ENCODE measurements around the gene CLASRP. TPM values are rescaled to one million over a fixed set of nuclear protein-coding genes. Genes with fewer than 3 reads are reported as not detected.
A peak's percentile ranks its signal among the peaks of the same experiment; 100 is the strongest.

CLASRP gene
- total and polyA plus RNA-seq, 9 of the 15 experiments (the other 6 are each of a cell fraction or from before 2014, with no cell fraction given) = 0.94 to 86.3 (median 44.0) TPM

- TF ChIP-seq TFE3 (CRISPR knock-in tag; IDR thresholded peaks at IDR 0.05) (peak; percentile 99), KLF6 (CRISPR knock-in tag; IDR thresholded peaks at IDR 0.05; ENCODE audit: borderline replicate concordance) (no peak), ZBTB9 (CRISPR knock-in tag; IDR thresholded peaks at IDR 0.05) (peak; percentile 31; the same call in 1 of the 2 replicates), ZNF668 (CRISPR knock-in tag; IDR thresholded peaks at IDR 0.05) (no peak), SREBF1 (IDR thresholded peaks at IDR 0.05; ENCODE audit: borderline replicate concordance, low read depth, low read length) (0 out of 2 replicates have a peak, but pooled peaks have one; percentile 36), HDAC3 (IDR thresholded peaks at IDR 0.05; ENCODE audit: borderline replicate concordance, partially characterized antibody) (no peak), ZC3H4 (CRISPR knock-in tag; IDR thresholded peaks at IDR 0.05; ENCODE audit: borderline replicate concordance) (no peak), POLR2AphosphoS2 (IDR thresholded peaks at IDR 0.05; ENCODE audit: low read length) (no peak), KLF10 (CRISPR knock-in tag; IDR thresholded peaks at IDR 0.05) (no peak), ZNF707 (CRISPR knock-in tag; conservative IDR thresholded peaks at IDR 0.05) (no peak), NR4A1 (CRISPR knock-in tag; IDR thresholded peaks at IDR 0.05) (no peak), NR4A1 (tag; IDR thresholded peaks at IDR 0.05) (no peak), E4F1 (CRISPR knock-in tag; IDR thresholded peaks at IDR 0.05; ENCODE audit: borderline replicate concordance) (no peak), CREM (IDR thresholded peaks at IDR 0.05; ENCODE audit: low read depth) (peak; percentile 96)
- TF ChIP-seq, protein P1, sequence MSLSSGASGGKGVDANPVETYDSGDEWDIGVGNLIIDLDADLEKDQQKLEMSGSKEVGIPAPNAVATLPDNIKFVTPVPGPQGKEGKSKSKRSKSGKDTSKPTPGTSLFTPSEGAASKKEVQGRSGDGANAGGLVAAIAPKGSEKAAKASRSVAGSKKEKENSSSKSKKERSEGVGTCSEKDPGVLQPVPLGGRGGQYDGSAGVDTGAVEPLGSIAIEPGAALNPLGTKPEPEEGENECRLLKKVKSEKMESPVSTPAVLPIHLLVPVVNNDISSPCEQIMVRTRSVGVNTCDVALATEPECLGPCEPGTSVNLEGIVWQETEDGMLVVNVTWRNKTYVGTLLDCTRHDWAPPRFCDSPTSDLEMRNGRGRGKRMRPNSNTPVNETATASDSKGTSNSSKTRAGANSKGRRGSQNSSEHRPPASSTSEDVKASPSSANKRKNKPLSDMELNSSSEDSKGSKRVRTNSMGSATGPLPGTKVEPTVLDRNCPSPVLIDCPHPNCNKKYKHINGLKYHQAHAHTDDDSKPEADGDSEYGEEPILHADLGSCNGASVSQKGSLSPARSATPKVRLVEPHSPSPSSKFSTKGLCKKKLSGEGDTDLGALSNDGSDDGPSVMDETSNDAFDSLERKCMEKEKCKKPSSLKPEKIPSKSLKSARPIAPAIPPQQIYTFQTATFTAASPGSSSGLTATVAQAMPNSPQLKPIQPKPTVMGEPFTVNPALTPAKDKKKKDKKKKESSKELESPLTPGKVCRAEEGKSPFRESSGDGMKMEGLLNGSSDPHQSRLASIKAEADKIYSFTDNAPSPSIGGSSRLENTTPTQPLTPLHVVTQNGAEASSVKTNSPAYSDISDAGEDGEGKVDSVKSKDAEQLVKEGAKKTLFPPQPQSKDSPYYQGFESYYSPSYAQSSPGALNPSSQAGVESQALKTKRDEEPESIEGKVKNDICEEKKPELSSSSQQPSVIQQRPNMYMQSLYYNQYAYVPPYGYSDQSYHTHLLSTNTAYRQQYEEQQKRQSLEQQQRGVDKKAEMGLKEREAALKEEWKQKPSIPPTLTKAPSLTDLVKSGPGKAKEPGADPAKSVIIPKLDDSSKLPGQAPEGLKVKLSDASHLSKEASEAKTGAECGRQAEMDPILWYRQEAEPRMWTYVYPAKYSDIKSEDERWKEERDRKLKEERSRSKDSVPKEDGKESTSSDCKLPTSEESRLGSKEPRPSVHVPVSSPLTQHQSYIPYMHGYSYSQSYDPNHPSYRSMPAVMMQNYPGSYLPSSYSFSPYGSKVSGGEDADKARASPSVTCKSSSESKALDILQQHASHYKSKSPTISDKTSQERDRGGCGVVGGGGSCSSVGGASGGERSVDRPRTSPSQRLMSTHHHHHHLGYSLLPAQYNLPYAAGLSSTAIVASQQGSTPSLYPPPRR (CRISPR knock-in tag; IDR thresholded peaks at IDR 0.05; ENCODE audit: borderline replicate concordance) = no peak
- TF ChIP-seq, protein P2, sequence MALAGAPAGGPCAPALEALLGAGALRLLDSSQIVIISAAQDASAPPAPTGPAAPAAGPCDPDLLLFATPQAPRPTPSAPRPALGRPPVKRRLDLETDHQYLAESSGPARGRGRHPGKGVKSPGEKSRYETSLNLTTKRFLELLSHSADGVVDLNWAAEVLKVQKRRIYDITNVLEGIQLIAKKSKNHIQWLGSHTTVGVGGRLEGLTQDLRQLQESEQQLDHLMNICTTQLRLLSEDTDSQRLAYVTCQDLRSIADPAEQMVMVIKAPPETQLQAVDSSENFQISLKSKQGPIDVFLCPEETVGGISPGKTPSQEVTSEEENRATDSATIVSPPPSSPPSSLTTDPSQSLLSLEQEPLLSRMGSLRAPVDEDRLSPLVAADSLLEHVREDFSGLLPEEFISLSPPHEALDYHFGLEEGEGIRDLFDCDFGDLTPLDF (CRISPR knock-in tag; IDR thresholded peaks at IDR 0.05) = no peak
Measured at GRCh38 chr19:45001087-45001739, 37.6 kb upstream of the CLASRP start, which contains the start of gene RELB (continued).
